OCI-LY3 (cell line): ENCODE data around the gene ERGIC3.
"Not testable (repeated sequence)": the region's sequence is repeated elsewhere in the genome, so short reads cannot be mapped to it uniquely, and the experiment has no call there.

ENCODE experiments used
- H2AFZ ChIP-seq: fragments of 200-600, 300-600 bp; shearing (Covaris generic); 2 replicates; pipeline ENCODE4 v1.6.0; 2014; ENCODE audit warnings: antibody characterized with exemption, low read depth, low read length
- H3K27ac ChIP-seq: fragments of 200-600, 300-600 bp; sonication (generic); 2 replicates; pipeline ENCODE4 v1.5.1; 2014; ENCODE audit warnings: mild to moderate bottlenecking, low read length, moderate library complexity, mixed read lengths
- H3K27me3 ChIP-seq: fragments of 200-600, 300-600 bp; sonication (generic); 2 replicates; pipeline ENCODE4 v1.6.1; 2014; ENCODE audit warnings: low read depth, low read length, mixed read lengths
- H3K36me3 ChIP-seq: fragments of 200-600, 300-600 bp; sonication (generic); replicated peaks from 2 replicates; pipeline ENCODE3; 2014; ENCODE audit warnings: low read depth, low read length, mixed read lengths
- H3K4me1 ChIP-seq: fragments of 300-600, 200-600 bp; sonication (generic); 2 replicates; pipeline ENCODE4 v1.6.1; 2014; ENCODE audit warnings: low read length, mixed read lengths
- H3K4me2 ChIP-seq: fragments of 200-600, 300-600 bp; sonication (generic); 2 replicates; pipeline ENCODE4 v1.6.1; 2014; ENCODE audit warnings: low read length, mixed read lengths
- H3K4me3 ChIP-seq: fragments of 300-600, 200-600 bp; sonication (generic); 2 replicates; pipeline ENCODE4 v1.5.1; 2014; ENCODE audit warnings: antibody characterized with exemption, mild to moderate bottlenecking, low read length, moderate library complexity
- H3K79me2 ChIP-seq: fragments of 300-600, 200-600 bp; shearing (Covaris generic); 2 replicates; pipeline ENCODE4 v1.6.1; 2014; ENCODE audit warnings: mild to moderate bottlenecking, low read length, mixed read lengths
- H3K9ac ChIP-seq: fragments of 300-600, 200-600 bp; shearing (Covaris generic); 2 replicates; pipeline ENCODE4 v1.6.0; 2014; ENCODE audit warnings: mild to moderate bottlenecking, low read length, moderate library complexity
- H3K9me3 ChIP-seq: fragments of 200-600, 300-600 bp; shearing (Covaris generic); 2 replicates; pipeline ENCODE4 v1.6.1; 2014; ENCODE audit warnings: low read length, mixed read lengths; ENCODE audit not compliant: insufficient read depth
- H4K20me1 ChIP-seq: fragments of 200-600, 300-600 bp; sonication (generic); 2 replicates; pipeline ENCODE4 v1.6.1; 2016; ENCODE audit warnings: low read length, mixed read lengths; ENCODE audit not compliant: insufficient read depth
- EZH2phosphoT487 ChIP-seq: fragments of 200-600 bp; shearing (Covaris generic); IDR thresholded peaks from 2 replicates; pipeline ENCODE4 v1.6.1; 2018; ENCODE audit warnings: antibody characterized with exemption, mixed run types, low read depth
- TF ChIP-seq, protein P1 (sequence below): fragments of 200-600, 300-600 bp; sonication (generic); IDR thresholded peaks from 2 replicates; pipeline ENCODE4 v1.5.1; 2014; ENCODE audit warnings: antibody characterized with exemption, low read length, low read depth

Gene ERGIC3

DNA sequence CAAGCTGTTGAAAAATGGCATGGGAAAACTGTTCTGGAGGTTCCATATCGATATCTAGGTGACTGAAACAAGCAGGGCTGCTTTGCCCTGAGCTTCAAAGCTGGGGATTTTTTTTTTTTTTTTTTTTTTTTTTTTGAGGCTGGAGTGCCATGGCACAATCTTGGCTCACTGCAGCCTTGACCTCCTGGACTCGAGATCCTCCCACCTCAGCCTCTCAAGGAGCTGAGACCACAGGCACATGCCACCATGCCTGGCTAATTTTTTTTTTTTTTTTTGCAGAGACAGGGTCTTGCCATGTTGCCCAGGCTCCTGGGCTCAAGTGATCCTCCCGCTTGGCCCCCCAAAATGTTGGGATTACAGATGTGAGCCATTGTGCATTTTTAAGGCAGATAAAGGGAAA, 11.0 kb downstream of the ERGIC3 start:
- H3K36me3 ChIP-seq, result peaks cover 40% of the 10 kb centered on the region
- TF ChIP-seq, protein P1, sequence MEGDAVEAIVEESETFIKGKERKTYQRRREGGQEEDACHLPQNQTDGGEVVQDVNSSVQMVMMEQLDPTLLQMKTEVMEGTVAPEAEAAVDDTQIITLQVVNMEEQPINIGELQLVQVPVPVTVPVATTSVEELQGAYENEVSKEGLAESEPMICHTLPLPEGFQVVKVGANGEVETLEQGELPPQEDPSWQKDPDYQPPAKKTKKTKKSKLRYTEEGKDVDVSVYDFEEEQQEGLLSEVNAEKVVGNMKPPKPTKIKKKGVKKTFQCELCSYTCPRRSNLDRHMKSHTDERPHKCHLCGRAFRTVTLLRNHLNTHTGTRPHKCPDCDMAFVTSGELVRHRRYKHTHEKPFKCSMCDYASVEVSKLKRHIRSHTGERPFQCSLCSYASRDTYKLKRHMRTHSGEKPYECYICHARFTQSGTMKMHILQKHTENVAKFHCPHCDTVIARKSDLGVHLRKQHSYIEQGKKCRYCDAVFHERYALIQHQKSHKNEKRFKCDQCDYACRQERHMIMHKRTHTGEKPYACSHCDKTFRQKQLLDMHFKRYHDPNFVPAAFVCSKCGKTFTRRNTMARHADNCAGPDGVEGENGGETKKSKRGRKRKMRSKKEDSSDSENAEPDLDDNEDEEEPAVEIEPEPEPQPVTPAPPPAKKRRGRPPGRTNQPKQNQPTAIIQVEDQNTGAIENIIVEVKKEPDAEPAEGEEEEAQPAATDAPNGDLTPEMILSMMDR, result no peak
- TF ChIP-seq EZH2phosphoT487, result no peak

DNA sequence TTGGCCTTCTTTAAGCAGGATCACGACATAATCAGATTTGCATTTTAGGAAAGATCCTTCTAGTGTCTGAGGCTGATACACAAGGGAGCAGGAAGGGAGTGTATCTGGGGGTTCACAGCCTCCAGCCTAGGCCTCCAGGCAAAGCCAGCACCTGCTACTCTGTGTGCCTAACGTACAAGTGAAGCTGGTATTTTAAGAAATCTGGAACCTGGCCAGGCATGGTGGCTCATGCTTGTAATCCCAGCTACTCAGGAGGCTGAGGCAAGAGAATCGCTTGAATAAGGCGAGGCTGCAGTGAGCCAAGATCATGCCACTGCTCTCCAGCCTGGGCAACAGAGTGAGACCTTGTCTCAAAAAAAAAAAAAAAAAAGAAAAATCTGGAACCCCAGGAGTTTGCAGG, 13.6 kb downstream of the ERGIC3 start:
- peaks cover 29% of the 10 kb centered on the region for H3K36me3 ChIP-seq
- H3K4me3 ChIP-seq, H2AFZ ChIP-seq, H3K4me1 ChIP-seq, H3K4me2 ChIP-seq, H3K27ac ChIP-seq, H3K9me3 ChIP-seq, H3K9ac ChIP-seq, H3K27me3 ChIP-seq, H4K20me1 ChIP-seq, H3K79me2 ChIP-seq: not testable (repeated sequence)

More for the DNA sequence above, 11.0 kb downstream of the ERGIC3 start:
- no peaks in the 10 kb centered on the region for H4K20me1 ChIP-seq
- no peaks in the 10 kb centered on the region for H3K4me1 ChIP-seq
- no peak overlapping the region for H3K4me2 ChIP-seq
- H3K27me3 ChIP-seq, result no peaks in the 10 kb centered on the region
- no peaks in the 10 kb centered on the region for H3K9me3 ChIP-seq
- no peak overlapping the region for H2AFZ ChIP-seq
- H3K9ac ChIP-seq, result no peak overlapping the region
- no peak overlapping the region for H3K4me3 ChIP-seq
- no peak overlapping the region for H3K27ac ChIP-seq
- no peaks in the 10 kb centered on the region for H3K79me2 ChIP-seq

DNA sequence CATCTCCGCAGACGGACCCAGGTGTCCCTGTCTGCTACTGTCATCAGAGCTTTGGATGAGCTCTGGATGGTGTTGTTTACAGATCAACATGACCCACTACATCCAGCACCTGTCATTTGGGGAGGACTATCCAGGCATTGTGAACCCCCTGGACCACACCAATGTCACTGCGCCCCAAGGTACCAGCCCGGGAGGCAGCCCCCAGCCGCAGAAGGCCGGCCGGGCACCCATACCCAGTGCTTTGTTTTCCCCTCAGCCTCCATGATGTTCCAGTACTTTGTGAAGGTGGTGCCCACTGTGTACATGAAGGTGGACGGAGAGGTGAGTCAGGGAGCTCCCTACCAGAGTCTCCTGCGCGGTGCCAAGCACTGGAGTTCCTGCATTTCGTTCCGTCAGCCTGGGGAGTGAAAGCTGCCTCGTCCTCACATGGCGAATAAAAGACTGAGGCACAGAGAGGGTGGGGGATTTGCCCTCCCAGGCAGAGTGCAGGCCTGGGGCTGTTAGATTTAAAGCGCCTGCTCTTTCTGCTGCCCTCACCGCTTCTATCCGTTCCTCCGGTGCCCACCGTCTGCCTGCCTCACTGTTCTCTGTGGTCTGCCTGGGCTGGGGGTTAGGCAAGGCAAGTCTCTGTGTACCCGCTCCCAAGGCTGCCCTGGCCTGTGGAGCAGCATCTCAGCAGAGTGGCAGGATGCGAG, 14.2 kb downstream of the ERGIC3 start:
- Histone ChIP-seq H3K4me3 (no peak overlapping the region), H3K4me2 (no peak overlapping the region), H3K9me3 (no peaks in the 10 kb centered on the region), H3K9ac (no peak overlapping the region), H3K27ac (no peak overlapping the region), H3K36me3 (peaks cover 29% of the 10 kb centered on the region), H2AFZ (no peak overlapping the region), H3K79me2 (no peaks in the 10 kb centered on the region), H4K20me1 (no peaks in the 10 kb centered on the region), H3K4me1 (no peaks in the 10 kb centered on the region), H3K27me3 (no peaks in the 10 kb centered on the region)
- TF ChIP-seq EZH2phosphoT487, result no peak
- TF ChIP-seq, protein P1, result no peak

DNA sequence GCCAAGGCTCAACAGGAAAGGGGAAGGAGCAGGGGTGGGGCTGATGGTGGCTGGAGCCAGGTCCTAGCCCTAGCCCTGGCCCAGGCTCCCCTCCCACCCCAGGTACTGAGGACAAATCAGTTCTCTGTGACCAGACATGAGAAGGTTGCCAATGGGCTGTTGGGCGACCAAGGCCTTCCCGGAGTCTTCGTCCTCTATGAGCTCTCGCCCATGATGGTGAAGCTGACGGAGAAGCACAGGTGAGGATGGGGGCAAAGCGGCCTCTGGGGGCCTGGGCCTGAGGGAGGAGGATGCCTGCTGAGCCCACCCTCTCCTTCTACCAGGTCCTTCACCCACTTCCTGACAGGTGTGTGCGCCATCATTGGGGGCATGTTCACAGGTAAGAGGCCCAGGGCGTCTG, 15.0 kb downstream of the ERGIC3 start:
- no peak overlapping the region for H2AFZ ChIP-seq
- no peak overlapping the region for H3K4me2 ChIP-seq
- H3K4me3 ChIP-seq, result no peak overlapping the region
- no peak overlapping the region for H3K27ac ChIP-seq
- no peaks in the 10 kb centered on the region for H3K4me1 ChIP-seq
- no peak overlapping the region for H3K9ac ChIP-seq
- no peaks in the 10 kb centered on the region for H4K20me1 ChIP-seq
- H3K9me3 ChIP-seq, result no peaks in the 10 kb centered on the region
- TF ChIP-seq, protein P1, result no peak
- no peak for TF ChIP-seq EZH2phosphoT487
- H3K27me3 ChIP-seq, result no peaks in the 10 kb centered on the region
- H3K36me3 ChIP-seq, result peaks cover 23% of the 10 kb centered on the region
- no peaks in the 10 kb centered on the region for H3K79me2 ChIP-seq
